Measurements from ENCODE around the gene PDE1A. TPM values are rescaled to one million over a fixed set of nuclear protein-coding genes. Genes with fewer than 3 reads are reported as not detected.
A peak's percentile ranks its signal among the peaks of the same experiment; 100 is the strongest.

PDE1A gene
- total and polyA plus RNA-seq, 12 donors, result 4.0 to 17.4 (median 5.8) TPM

DNA sequence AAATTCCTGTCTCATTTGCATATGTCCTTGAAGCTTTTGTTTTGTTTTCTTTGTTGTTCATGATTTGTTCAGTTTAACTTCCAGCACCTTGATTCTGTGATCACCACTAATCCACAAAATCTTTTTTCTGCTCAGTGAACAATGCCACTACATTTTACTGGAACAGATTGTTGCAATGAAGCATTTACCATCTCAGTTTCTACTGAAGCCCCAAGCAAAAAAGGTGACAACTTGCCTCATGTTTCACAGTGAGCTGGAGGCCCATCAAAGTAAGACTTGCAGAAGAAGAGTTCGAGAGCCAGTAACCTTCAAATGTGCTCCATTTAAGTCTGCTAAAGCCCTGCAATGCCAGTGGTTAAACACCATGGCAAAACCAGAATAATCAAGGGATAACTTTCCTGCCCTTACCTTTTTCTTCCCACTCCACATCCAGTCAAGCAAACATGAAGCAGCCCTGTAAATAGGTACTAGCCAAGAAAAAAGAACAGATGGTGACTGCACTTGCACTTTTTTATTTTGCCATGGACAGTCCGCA is 25.7 kb upstream of the PDE1A start:
- H3K27ac ChIP-seq, result no peak overlapping the region

GRCh38 chr2:182448371-182448770 is 21.5 kb upstream of the PDE1A start:
- no peaks in the 10 kb centered on the region for H3K4me1 ChIP-seq (replicated peaks in 1 of 2)
- H3K27me3 ChIP-seq, result no peaks in the 10 kb centered on the region
- intact Hi-C loops (cut with DNase I), result no loop called here
- H3K9me3 ChIP-seq (replicated peaks in 1 of 3), result no peaks in the 10 kb centered on the region
- WGBS, 4 donors, result 86 to 96% (median 92%) methylated on average over 2 of the region's 2 CpGs
- H3K36me3 ChIP-seq (replicated peaks in 1 of 2), result no peaks in the 10 kb centered on the region
- no peak for DNase-seq
- no peak overlapping the region for H3K4me3 ChIP-seq
- H3K27ac ChIP-seq, result no peak overlapping the region
- TF ChIP-seq CTCF (IDR thresholded peaks at IDR 0.05) (no peak), POLR2A (IDR thresholded peaks at IDR 0.05) (no peak)

More for the DNA sequence above, 25.7 kb upstream of the PDE1A start:
- H3K36me3 ChIP-seq (replicated peaks in 1 of 2), result no peaks in the 10 kb centered on the region
- TF ChIP-seq POLR2A (IDR thresholded peaks at IDR 0.05) (no peak), CTCF (IDR thresholded peaks at IDR 0.05) (no peak)
- no peaks in the 10 kb centered on the region for H3K4me1 ChIP-seq (replicated peaks in 1 of 2)
- DNase-seq, result no peak
- intact Hi-C loops (cut with DNase I), result no loop called here
- no peaks in the 10 kb centered on the region for H3K27me3 ChIP-seq
- no peaks in the 10 kb centered on the region for H3K9me3 ChIP-seq (replicated peaks in 1 of 3)
- H3K4me3 ChIP-seq, result no peak overlapping the region
- 67 to 93% (median 81%) methylated on average over 2 of the region's 2 CpGs for WGBS, 4 donors

DNA sequence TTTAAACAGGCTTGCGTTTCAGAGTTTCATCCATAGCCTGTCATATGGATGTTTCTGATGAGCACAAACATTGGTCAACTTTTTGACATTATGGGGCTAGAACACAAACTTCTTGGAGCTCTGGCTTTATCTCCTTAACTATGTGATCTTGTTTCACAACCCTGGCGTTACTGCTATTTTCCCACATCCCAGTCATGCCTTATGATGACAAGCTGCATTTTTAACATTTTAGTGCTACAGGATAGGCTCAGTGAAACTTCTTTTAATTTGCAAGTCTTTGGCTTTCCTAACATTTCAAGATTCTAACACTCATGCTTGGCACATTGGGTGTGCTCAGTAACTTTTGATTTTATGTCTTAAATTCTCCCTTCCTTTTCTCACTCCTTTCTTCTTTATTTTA is 21.0 kb upstream of the PDE1A start:
- Histone ChIP-seq H3K27me3 (no peaks in the 10 kb centered on the region), H3K27ac (no peak overlapping the region), H3K4me1 (replicated peaks in 1 of 2) (no peaks in the 10 kb centered on the region), H3K9me3 (replicated peaks in 1 of 3) (no peaks in the 10 kb centered on the region), H3K4me3 (no peak overlapping the region), H3K36me3 (replicated peaks in 1 of 2) (no peaks in the 10 kb centered on the region)
- peak in 2 of 7 donors; percentile 4 to 15 for DNase-seq
- intact Hi-C loops (cut with DNase I), result no loop called here
- WGBS, 4 donors, result 64 to 74% (median 72%) methylated on average over 2 of the region's 2 CpGs
- TF ChIP-seq CTCF (IDR thresholded peaks at IDR 0.05), result no peak
- TF ChIP-seq POLR2A (IDR thresholded peaks at IDR 0.05), result no peak

DNA sequence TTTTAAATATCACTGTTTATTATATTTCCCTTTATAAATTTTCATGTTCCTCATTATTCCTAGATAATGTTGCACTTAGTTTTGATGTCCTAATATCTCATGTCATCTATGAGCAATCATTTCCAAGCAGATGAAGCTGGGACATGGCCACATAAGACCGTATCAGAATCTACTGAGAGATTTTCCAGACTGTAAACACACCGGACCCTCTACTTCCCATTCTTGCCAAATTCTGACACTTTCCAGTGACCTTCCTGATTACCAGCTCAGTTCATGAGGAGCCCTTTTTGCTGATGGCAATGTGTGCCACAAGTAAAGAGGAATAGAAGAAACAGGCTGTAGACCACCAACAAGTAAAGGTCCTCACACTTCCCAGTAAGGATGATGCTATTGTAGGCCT is 20.3 kb upstream of the PDE1A start:
- H3K4me1 ChIP-seq (replicated peaks in 1 of 2), result no peaks in the 10 kb centered on the region
- H3K4me3 ChIP-seq, result no peak overlapping the region
- H3K27me3 ChIP-seq, result no peaks in the 10 kb centered on the region
- no peak for DNase-seq
- WGBS, 4 donors, result 73 to 82% (median 77%) methylated on average over 2 of the region's 2 CpGs
- H3K36me3 ChIP-seq (replicated peaks in 1 of 2), result no peaks in the 10 kb centered on the region
- intact Hi-C loops (cut with DNase I), result no loop called here
- TF ChIP-seq CTCF (IDR thresholded peaks at IDR 0.05) (no peak), POLR2A (IDR thresholded peaks at IDR 0.05) (no peak)
- H3K27ac ChIP-seq, result peak overlapping the region in 1 of 5 donors; percentile 18
- H3K9me3 ChIP-seq (replicated peaks in 1 of 3), result no peaks in the 10 kb centered on the region

All from adrenal gland (tissue), 12 donors.